GM19397 (cell line): ENCODE data around the gene LSM6.

ENCODE experiments used
- ATAC-seq: cut with Tn5 transposase; IDR thresholded peaks from one replicate; pipeline ENCODE4 v1.9.1; 2021; ENCODE audit warnings: mild to moderate bottlenecking, moderate library complexity; ENCODE audit not compliant: unreplicated experiment

The LSM6 gene

DNA sequence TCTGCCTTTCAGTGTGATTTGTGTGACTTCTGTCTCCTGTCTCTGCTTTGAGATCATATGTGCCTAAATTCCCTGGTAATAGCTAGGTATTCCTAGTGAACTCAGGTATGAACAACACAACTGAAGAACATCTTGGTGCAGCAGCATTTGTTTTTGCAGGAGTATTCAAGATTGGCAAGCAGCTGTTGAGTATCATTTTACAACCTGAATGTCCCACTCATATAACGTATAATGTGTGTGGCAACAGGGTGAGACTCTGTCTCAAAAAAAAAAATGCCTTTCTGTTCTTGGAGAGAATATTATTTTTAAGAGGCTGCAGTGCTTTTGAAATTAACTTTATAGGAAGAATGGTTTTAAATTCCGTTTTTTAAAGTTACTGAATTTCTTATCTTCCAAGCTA is 7.7 kb downstream of the LSM6 start:
- no peak for ATAC-seq

- ATAC-seq = no peak
These were observed 10.5 kb downstream of the LSM6 start for GRCh38 chr4:146186041-146186440.

- ATAC-seq = no peak
These were observed 11.1 kb downstream of the LSM6 start for GRCh38 chr4:146186596-146186995.

DNA sequence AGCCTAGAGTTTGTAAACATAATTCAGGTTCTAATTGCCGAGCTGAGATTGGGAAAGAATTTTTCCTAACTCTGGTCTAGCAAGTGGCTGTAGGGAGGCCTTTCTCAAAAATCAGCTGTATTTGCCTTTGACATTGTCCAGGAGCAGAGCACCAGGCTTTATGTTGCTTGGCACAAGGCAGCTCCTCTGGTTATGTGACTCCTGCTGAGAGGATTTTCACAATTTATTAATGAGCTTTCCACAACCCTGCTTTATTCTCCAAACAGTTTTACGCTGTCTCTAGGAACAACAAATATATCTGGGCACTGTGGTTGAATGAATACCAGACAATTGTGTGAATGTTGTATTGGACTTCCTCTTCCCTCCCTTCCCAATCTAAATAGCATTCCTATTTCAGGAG is 14.9 kb downstream of the LSM6 start:
- ATAC-seq = no peak

- no peak for ATAC-seq
These were observed 16.4 kb downstream of the LSM6 start for GRCh38 chr4:146191766-146192458.

DNA sequence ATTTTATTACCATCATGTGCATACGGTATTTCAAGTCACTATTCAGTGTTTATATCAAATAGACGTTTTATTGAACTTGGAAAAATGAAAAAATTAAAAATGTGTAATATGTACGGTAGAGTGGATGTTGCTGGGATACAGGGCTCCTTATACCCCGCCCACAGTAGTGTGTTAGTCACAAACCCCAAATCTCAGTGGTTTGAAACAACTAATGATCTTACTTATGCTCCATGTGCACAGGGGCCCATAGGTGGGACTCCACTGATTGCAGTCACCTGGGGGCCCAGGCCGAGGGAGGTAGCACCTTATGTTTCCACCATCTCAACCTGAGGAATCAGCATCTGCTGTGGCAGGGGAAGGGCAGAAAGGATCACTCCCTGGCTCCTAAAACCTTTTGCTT is 18.1 kb downstream of the LSM6 start:
- ATAC-seq = no peak

- no peak for ATAC-seq
These were observed 18.7 kb downstream of the LSM6 start for GRCh38 chr4:146194212-146194611.

DNA sequence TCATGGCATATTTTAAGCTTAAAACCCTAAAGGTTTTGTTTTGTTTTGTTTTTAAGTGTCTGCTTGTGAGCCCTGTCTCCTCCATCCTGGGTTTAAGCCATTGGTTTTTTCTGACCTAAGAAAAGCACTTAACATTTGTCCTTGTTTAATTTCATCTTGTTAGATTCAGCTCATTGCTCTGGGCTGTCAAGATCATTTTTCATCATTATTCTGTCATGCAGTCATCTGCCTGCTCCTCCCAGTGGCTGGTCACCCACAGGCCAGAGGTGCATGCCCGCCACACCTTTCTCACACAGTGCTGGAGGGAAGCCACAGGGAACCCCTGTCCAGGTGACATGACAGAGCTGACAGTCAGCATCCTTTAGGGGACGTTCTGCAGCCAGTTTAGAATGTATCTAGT is 27.1 kb downstream of the LSM6 start:
- no peak for ATAC-seq

GRCh38 chr4:146207410-146207809 is 31.9 kb downstream of the LSM6 start:
- ATAC-seq = no peak

GRCh38 chr4:146210890-146211289 is 35.4 kb downstream of the LSM6 start:
- no peak for ATAC-seq

DNA sequence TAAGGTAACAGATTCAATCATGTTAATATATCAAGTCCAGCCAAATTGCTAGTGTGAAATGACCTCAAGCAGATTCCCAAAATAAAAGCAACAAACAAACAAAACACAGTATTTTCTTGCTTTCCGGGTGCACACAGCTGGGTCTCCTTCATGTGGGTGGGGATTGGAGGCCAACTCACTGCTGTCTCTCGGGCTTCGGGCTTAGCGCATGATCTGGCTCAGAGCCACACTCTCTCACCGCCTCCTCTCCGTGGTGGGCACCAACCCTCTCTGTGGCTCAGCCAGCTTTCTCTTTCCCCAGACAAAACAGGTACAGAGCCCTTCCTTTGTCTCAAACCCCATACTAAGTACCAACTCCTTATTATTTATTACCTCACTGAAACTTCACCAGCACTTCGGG is 35.9 kb downstream of the LSM6 start:
- ATAC-seq = no peak

GRCh38 chr4:146212781-146213180 is 37.3 kb downstream of the LSM6 start:
- ATAC-seq = no peak

DNA sequence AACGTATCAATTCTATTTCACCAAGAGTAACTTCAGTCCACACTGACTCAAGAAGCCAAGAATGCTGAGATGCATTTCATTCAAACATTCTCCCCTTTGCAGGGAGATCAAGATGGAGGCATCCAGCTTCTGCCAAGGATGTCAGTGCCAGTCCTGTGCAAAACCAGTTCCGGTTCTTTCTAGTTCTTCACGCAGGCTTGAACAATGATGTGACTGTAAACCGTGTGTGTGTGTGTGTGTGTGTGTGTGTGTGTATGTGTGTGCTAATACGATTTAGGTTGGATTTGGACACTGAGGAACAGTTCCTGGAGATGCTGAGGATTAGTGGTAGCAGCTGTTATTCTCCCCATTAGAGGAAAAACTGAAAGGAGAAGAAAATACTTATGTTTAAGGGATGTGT is 38.7 kb downstream of the LSM6 start, which contains the start of gene REELD1:
Gene REELD1, plus strand, starts transcription at position 301 of the 400 bp plus-strand sequence. CDS start 2,415 bp downstream, outside the sequence.
- ATAC-seq = no peak

DNA sequence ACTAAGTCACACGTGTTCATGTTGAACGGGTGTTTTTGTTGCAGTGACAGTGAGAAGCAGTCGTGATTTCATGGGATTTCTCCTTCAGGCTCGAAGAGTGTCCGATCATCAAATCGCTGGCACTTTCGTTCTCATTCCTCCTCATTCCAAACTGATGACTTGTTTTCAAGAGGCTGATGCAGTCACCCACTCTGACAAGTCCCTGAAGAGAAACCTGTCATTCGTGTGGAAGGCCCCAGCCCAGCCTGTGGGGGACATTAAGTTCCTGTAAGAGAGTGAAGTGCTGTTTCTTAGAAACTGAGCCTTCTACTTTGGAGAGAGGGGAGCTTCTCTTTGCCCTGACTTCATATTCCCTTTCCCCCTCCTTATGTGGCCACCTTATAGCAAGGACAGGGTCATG is 46.8 kb downstream of the LSM6 start:
- no peak for ATAC-seq

DNA sequence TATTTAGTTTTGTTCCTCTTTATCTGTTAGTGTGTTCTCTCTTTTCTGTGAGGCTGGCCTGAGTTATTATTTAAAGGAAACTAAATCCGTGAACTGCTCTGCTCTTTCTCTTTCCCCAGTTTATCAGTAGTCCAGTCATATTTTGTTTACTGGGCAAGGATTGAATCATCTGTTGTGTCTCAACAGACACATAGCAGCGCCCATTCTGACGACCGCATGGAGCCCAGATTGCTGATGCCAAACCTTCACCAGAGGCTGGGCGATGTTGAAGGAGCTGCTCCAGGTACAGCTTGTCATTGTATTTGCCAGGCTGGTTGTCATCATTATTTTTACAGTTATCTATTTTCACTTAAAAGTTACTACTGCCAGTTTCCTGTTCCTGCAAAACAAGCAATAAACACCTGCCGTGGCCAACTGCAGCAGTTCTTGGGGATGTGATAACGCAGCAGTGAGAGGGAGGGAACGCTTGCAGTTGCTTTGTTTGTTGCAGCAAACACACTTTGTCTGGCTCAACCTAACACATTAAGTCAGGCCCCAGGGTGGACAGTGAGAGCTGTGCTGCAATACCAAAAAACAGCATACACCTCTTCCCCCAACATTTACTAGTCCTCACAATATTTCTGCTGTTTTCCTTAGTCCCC is 48.9 kb downstream of the LSM6 start:
- ATAC-seq = no peak

GRCh38 chr4:146229406-146229805 is 53.9 kb downstream of the LSM6 start:
- ATAC-seq = no peak

- ATAC-seq = no peak
These were observed 56.7 kb downstream of the LSM6 start for GRCh38 chr4:146232131-146232722.

- ATAC-seq = no peak
These were observed 60.2 kb downstream of the LSM6 start for GRCh38 chr4:146235654-146236177.

GRCh38 chr4:146236216-146236615 is 60.7 kb downstream of the LSM6 start:
- ATAC-seq = no peak

DNA sequence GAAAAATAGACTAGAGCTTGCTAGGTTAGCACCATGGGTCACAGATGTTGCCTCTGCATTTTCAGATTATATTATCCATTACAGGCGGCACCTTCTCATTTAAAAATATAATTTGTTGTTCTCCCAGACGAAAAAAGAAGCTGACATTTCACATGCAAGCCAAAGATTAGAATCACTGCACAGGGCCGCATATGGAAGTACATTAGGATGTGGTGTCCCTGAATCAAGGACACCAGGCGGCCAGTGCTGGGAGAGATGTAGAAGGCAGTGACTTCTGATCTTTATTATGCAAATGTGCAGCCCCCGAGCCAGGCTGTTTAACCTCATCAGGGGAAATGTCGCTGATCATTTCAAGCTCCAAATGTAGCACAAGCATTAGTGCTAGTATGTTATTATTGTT is 61.6 kb downstream of the LSM6 start:
- ATAC-seq = no peak

DNA sequence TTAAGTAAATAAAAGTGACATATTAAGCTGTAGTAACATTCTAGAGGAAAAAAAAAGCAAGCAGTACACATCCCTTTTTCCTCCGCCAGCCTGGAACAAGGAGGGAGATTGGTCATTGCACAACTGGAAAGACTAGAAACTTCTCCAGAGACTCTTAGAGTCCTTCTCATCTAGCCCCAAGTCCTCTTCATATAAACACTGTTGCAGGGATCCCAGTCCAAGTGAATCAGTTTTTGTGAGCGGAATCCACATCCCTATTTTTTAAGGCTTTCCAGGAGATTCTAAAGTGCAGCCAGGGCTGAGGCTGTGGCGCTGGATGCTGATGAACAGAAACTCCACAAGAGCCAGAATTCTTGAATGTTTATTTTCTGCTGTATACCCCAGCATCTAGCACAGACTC is 62.6 kb downstream of the LSM6 start:
- no peak for ATAC-seq
